Kasumi-1 (cell line): ENCODE measurements around the gene RFC2.
A peak's percentile ranks its signal among the peaks of the same experiment; 100 is the strongest.
"Not testable (repeated sequence)": the region's sequence is repeated elsewhere in the genome, so short reads cannot be mapped to it uniquely, and the experiment has no call there.

Experiments
- DNase-seq, 2 experiments: peaks; one replicate each; lab custom pipeline; 2025; lab: John Stamatoyannopoulos, UW

RFC2 gene

GRCh38 chr7:74217455-74218342 lies 36.5 kb downstream of the RFC2 start:
- peak; percentile 91 to 92 for DNase-seq

GRCh38 chr7:74216361-74216761 lies 37.8 kb downstream of the RFC2 start:
- DNase-seq: no peak

- no peak for DNase-seq
These were observed 38.3 kb downstream of the RFC2 start for GRCh38 chr7:74215921-74216320.

- DNase-seq: no peak
These were observed 39.2 kb downstream of the RFC2 start for GRCh38 chr7:74214816-74215630.

GRCh38 chr7:74212661-74213060 lies 41.5 kb downstream of the RFC2 start:
- DNase-seq: no peak

- DNase-seq: not testable (repeated sequence)
These were observed 46.0 kb downstream of the RFC2 start for GRCh38 chr7:74208241-74208640.

- DNase-seq: no peak
These were observed 46.6 kb downstream of the RFC2 start for GRCh38 chr7:74207586-74207985.

GRCh38 chr7:74206589-74207120 lies 47.5 kb downstream of the RFC2 start:
- DNase-seq: peak; percentile 58 to 73

GRCh38 chr7:74206052-74206451 lies 48.1 kb downstream of the RFC2 start:
- not testable (repeated sequence) for DNase-seq

- DNase-seq: no peak
These were observed 50.1 kb downstream of the RFC2 start for GRCh38 chr7:74203956-74204618.

- peak; percentile 76 to 80 for DNase-seq
These were observed 51.2 kb downstream of the RFC2 start for GRCh38 chr7:74202841-74203556.

- DNase-seq: no peak
These were observed 54.4 kb downstream of the RFC2 start for GRCh38 chr7:74199551-74200355.

GRCh38 chr7:74197449-74198124 lies 56.6 kb downstream of the RFC2 start:
- no peak for DNase-seq

- DNase-seq: not testable (repeated sequence)
These were observed 58.1 kb downstream of the RFC2 start for GRCh38 chr7:74195968-74196654.

GRCh38 chr7:74195139-74195860 lies 58.9 kb downstream of the RFC2 start:
- DNase-seq: peak; percentile 38 to 46

- DNase-seq: no peak
These were observed 59.5 kb downstream of the RFC2 start for GRCh38 chr7:74194686-74195085.

- no peak for DNase-seq
These were observed 60.3 kb downstream of the RFC2 start for GRCh38 chr7:74193913-74194312.

- DNase-seq: no peak
These were observed 61.1 kb downstream of the RFC2 start for GRCh38 chr7:74193054-74193453.

- no peak for DNase-seq
These were observed 63.0 kb downstream of the RFC2 start for GRCh38 chr7:74191231-74191630.
